ENCODE measurements around the gene USP16. TPM values are rescaled to one million over a fixed set of nuclear protein-coding genes. Genes with fewer than 3 reads are reported as not detected.

Gene USP16
- total and polyA plus RNA-seq, 2 donors (not counting 1 experiment from before 2014, with no cell fraction given), result 13.1 to 54.7 TPM

GRCh38 chr21:29022166-29022565 is 2.3 kb upstream of the USP16 start:
- no peaks in the 10 kb centered on the region for H4K20me1 ChIP-seq (ENCODE audit: control insufficient read depth, insufficient read depth, low read length, poor library complexity, severe bottlenecking)
- ATAC-seq (ENCODE audit: low read depth), result no peak
- H3K4me3 Mint-ChIP-seq, result no peak overlapping the region
- 100% methylated on average over 2 of the region's 4 CpGs for WGBS (ENCODE audit: insufficient coverage)
- ChIA-PET POLR2A (interaction anchor here (0.7 to 1.8 kb wide), 3 partner anchors 20 to 387 kb away, joined by 3 to 7 read pairs (median 3); no protein-coding TSS in a partner anchor), CTCF (interaction anchor here (4.0 kb wide), 1 partner anchor 29 kb away, joined by 23 read pairs; the partner anchor contains the start of gene LTN1)
- TF ChIP-seq CTCF (IDR thresholded peaks at IDR 0.05) (no peak), EZH2 (IDR thresholded peaks at IDR 0.05; ENCODE audit: borderline replicate concordance, insufficient read depth, low read depth, low read length, poor library complexity, severe bottlenecking) (no peak)
- no peaks in the 10 kb centered on the region for H3K9me3 Mint-ChIP-seq (ENCODE audit: insufficient read depth)
- no peaks in the 10 kb centered on the region for H3K27me3 Mint-ChIP-seq
- DNase-seq, result no peak
- H3K36me3 ChIP-seq (replicated peaks in 1 of 2; ENCODE audit: control extremely low read depth in 1 of 2, control insufficient read depth in 1 of 2, extremely low read depth in 1 of 2, insufficient read depth in 2 of 2, low read length in 1 of 2), result no peaks in the 10 kb centered on the region
- H3K79me2 ChIP-seq (ENCODE audit: control insufficient read depth, insufficient read depth, low read length), result peaks cover 55% of the 10 kb centered on the region
- no peak overlapping the region for H3K9ac ChIP-seq (ENCODE audit: low read length)
- intact Hi-C loops (cut with micrococcal nuclease), result no loop called here
- H3K27ac Mint-ChIP-seq, result peak overlapping the region; percentile 32
- H3K9me3 ChIP-seq (ENCODE audit: control extremely low read depth in 1 of 3, control insufficient read depth in 2 of 3, insufficient read depth in 1 of 3, low read length in 2 of 3), result peaks cover 0 to 4% (median 0%) of the 10 kb centered on the region in 3 donors
- H3K4me3 ChIP-seq (ENCODE audit: control extremely low read depth in 1 of 5, extremely low read depth in 1 of 5, insufficient read depth in 1 of 5, low read depth in 2 of 5, low read length in 4 of 5), result no peak overlapping the region
- peaks cover 46% of the 10 kb centered on the region for H3K4me1 Mint-ChIP-seq
- H3K27me3 ChIP-seq (replicated peaks in 1 of 4; ENCODE audit: control extremely low read depth in 1 of 4, control insufficient read depth in 3 of 4, insufficient read depth in 4 of 4, low read length in 3 of 4), result no peaks in the 10 kb centered on the region
- H2AFZ ChIP-seq (ENCODE audit: insufficient read depth, low read depth, low read length, poor library complexity, severe bottlenecking), result no peak overlapping the region
- H3K4me2 ChIP-seq (replicated peaks; ENCODE audit: low read depth, low read length, poor library complexity, severe bottlenecking), result no peak overlapping the region
- peaks cover 26 to 32% of the 10 kb centered on the region in 2 donors for H3K4me1 ChIP-seq (ENCODE audit: control insufficient read depth in 2 of 2, insufficient read depth in 2 of 2, low read length in 2 of 2)
- H3K27ac ChIP-seq (ENCODE audit: low read length in 2 of 2), result no peak overlapping the region

- CTCF ChIA-PET, result interaction anchor here (1.1 to 4.0 kb wide), 3 partner anchors 23 to 45 kb away, joined by 5 to 23 read pairs (median 6); partner anchors contain the start of gene LTN1
These were observed 853 bp downstream of the USP16 start for GRCh38 chr21:29025328-29025713.

More at GRCh38 chr21:29025328-29025713, 853 bp downstream of the USP16 start:
- peak overlapping the region; percentile 99 for H3K27ac Mint-ChIP-seq
- Histone ChIP-seq H3K79me2 (ENCODE audit: control insufficient read depth, insufficient read depth, low read length) (peaks cover 58% of the 10 kb centered on the region), H3K4me1 (ENCODE audit: control insufficient read depth in 2 of 2, insufficient read depth in 2 of 2, low read length in 2 of 2) (peaks cover 12 to 13% of the 10 kb centered on the region in 2 donors), H2AFZ (ENCODE audit: insufficient read depth, low read depth, low read length, poor library complexity, severe bottlenecking) (peak overlapping the region; percentile 78), H4K20me1 (ENCODE audit: control insufficient read depth, insufficient read depth, low read length, poor library complexity, severe bottlenecking) (peaks cover 8% of the 10 kb centered on the region), H3K4me2 (replicated peaks; ENCODE audit: low read depth, low read length, poor library complexity, severe bottlenecking) (peak overlapping the region; percentile 79), H3K4me3 (ENCODE audit: control extremely low read depth in 1 of 5, extremely low read depth in 1 of 5, insufficient read depth in 1 of 5, low read depth in 2 of 5, low read length in 4 of 5) (peak overlapping the region; percentile 58 to 90 (median 74)), H3K9me3 (ENCODE audit: control extremely low read depth in 1 of 3, control insufficient read depth in 2 of 3, insufficient read depth in 1 of 3, low read length in 2 of 3) (peaks cover 0 to 4% (median 0%) of the 10 kb centered on the region in 3 donors), H3K36me3 (replicated peaks in 1 of 2; ENCODE audit: control extremely low read depth in 1 of 2, control insufficient read depth in 1 of 2, extremely low read depth in 1 of 2, insufficient read depth in 2 of 2, low read length in 1 of 2) (peaks cover 0 to 8% of the 10 kb centered on the region in 2 experiments), H3K27ac (ENCODE audit: low read length in 2 of 2) (peak overlapping the region; percentile 97 to 98), H3K9ac (ENCODE audit: low read length) (peak overlapping the region; percentile 86), H3K27me3 (replicated peaks in 1 of 4; ENCODE audit: control extremely low read depth in 1 of 4, control insufficient read depth in 3 of 4, insufficient read depth in 4 of 4, low read length in 3 of 4) (no peaks in the 10 kb centered on the region)
- intact Hi-C loops (cut with micrococcal nuclease), result no loop called here
- ATAC-seq (ENCODE audit: low read depth), result no peak
- no peaks in the 10 kb centered on the region for H3K27me3 Mint-ChIP-seq
- no peaks in the 10 kb centered on the region for H3K9me3 Mint-ChIP-seq (ENCODE audit: insufficient read depth)
- POLR2A ChIA-PET, result interaction anchor here (1.0 to 2.4 kb wide), 6 partner anchors 20 to 275 kb away, joined by 3 to 35 read pairs (median 6); partner anchors contain the start of gene LTN1
- H3K4me3 Mint-ChIP-seq, result peak overlapping the region; percentile 95
- WGBS (ENCODE audit: insufficient coverage), result 11% methylated on average over 6 of the region's 6 CpGs
- no peak for TF ChIP-seq CTCF (IDR thresholded peaks at IDR 0.05)
- no peak for TF ChIP-seq EZH2 (IDR thresholded peaks at IDR 0.05; ENCODE audit: borderline replicate concordance, insufficient read depth, low read depth, low read length, poor library complexity, severe bottlenecking)
- H3K4me1 Mint-ChIP-seq, result peaks cover 36% of the 10 kb centered on the region
- DNase-seq, result no peak
